ENCODE data around the gene STX4. TPM values are rescaled to one million over a fixed set of nuclear protein-coding genes. Genes with fewer than 3 reads are reported as not detected.

Gene STX4
- total RNA-seq, 1 donor from 2014 or later, result 86.1 TPM

DNA sequence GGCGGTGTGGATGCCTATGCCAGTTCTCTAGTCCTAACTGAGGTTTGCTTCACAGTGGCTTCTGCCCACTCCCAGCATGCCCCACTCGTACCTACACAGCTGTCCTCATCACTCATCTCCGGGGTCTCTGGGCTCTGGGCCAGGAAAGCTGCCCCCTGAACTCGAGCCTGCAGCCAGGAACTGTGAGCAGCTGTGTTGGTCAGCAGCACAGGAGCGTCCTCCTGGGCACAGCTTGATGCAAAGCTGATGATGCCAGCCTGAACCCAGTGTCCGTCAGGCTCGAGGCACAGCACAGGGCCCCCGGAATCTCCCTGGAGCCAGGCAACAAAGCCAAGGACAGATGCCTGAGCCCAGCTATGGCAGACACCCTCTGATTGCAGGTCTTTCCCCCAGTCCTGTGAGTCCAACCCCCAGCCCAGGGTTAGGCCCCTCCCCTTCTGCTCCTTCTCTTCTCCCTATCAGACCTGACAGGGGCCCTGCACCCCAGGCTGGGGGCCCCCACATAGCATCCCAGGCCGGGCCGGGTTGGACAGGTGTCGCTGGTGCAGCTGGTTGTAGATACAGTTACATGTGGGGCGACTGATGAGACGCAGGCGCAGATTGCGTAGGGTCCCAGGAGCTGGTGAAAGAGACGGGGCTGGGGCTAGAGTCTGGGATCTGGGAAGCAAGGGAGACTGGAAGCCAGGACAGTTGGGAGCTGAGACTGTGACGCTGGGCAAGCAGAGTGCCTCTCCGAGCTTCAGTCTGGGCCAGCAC lies 52.7 kb downstream of the STX4 start:
- Histone ChIP-seq H3K36me3 (peaks cover 66% of the 10 kb centered on the region), H3K27ac (no peak overlapping the region), H3K4me3 (no peak overlapping the region), H3K4me1 (no peaks in the 10 kb centered on the region), H3K27me3 (ENCODE audit: low read depth) (no peaks in the 10 kb centered on the region), H3K9me3 (no peaks in the 10 kb centered on the region)
- DNase-seq (no peak), ATAC-seq (no peak)
- intact Hi-C loops (cut with DNase I), result no loop called here
- TF ChIP-seq, protein P1, sequence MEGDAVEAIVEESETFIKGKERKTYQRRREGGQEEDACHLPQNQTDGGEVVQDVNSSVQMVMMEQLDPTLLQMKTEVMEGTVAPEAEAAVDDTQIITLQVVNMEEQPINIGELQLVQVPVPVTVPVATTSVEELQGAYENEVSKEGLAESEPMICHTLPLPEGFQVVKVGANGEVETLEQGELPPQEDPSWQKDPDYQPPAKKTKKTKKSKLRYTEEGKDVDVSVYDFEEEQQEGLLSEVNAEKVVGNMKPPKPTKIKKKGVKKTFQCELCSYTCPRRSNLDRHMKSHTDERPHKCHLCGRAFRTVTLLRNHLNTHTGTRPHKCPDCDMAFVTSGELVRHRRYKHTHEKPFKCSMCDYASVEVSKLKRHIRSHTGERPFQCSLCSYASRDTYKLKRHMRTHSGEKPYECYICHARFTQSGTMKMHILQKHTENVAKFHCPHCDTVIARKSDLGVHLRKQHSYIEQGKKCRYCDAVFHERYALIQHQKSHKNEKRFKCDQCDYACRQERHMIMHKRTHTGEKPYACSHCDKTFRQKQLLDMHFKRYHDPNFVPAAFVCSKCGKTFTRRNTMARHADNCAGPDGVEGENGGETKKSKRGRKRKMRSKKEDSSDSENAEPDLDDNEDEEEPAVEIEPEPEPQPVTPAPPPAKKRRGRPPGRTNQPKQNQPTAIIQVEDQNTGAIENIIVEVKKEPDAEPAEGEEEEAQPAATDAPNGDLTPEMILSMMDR (IDR thresholded peaks at IDR 0.05), result no peak

DNA sequence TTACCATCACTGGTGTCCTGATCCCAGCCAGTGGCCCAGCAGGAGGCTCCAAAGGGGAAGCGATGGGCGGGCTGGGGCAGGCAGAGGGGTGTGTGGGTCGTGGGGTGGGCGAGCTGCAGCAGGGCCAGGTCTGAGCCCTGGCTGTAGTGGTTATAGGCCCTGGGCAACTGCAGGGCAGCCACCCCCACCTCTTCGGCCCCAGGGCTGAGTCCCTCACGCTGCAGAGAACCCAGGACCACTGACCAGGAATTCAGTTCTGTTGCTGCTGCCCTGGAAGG lies 53.2 kb downstream of the STX4 start:
- Histone ChIP-seq H3K36me3 (peaks cover 66% of the 10 kb centered on the region), H3K4me1 (no peaks in the 10 kb centered on the region)
- ATAC-seq, result no peak

DNA sequence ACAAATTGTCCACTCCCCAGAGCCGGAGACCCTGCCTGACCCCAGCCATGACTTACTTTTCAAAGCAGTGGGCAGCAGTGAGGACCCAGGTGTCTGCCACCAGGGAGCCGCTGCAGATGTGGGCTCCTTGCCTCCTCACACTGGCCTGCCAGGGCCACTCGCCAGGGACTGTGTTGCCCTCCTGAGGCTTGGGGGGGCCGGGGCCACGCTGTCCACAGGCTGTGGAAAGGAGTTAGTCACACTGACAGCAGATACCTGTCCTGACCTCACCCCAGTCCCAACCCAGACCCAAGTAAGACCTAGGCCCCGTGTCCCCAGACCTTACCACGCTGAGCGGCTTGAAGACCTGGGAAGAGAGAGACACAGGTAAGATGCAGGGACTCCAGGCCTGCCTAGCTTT lies 54.1 kb downstream of the STX4 start:
- Histone ChIP-seq H3K4me1 (no peaks in the 10 kb centered on the region), H3K4me3 (no peak overlapping the region), H3K36me3 (peaks cover 66% of the 10 kb centered on the region), H3K27ac (no peak overlapping the region), H3K27me3 (ENCODE audit: low read depth) (no peaks in the 10 kb centered on the region), H3K9me3 (no peaks in the 10 kb centered on the region)
- TF ChIP-seq, protein P1 (IDR thresholded peaks at IDR 0.05), result no peak
- ATAC-seq (no peak), DNase-seq (no peak)
- intact Hi-C loops (cut with DNase I), result no loop called here

More for the DNA sequence above, 53.2 kb downstream of the STX4 start:
- no peak for DNase-seq
- H3K9me3 ChIP-seq, result no peaks in the 10 kb centered on the region
- H3K4me3 ChIP-seq, result no peak overlapping the region
- H3K27me3 ChIP-seq (ENCODE audit: low read depth), result no peaks in the 10 kb centered on the region
- TF ChIP-seq, protein P1 (IDR thresholded peaks at IDR 0.05), result no peak
- intact Hi-C loops (cut with DNase I), result no loop called here
- H3K27ac ChIP-seq, result no peak overlapping the region

DNA sequence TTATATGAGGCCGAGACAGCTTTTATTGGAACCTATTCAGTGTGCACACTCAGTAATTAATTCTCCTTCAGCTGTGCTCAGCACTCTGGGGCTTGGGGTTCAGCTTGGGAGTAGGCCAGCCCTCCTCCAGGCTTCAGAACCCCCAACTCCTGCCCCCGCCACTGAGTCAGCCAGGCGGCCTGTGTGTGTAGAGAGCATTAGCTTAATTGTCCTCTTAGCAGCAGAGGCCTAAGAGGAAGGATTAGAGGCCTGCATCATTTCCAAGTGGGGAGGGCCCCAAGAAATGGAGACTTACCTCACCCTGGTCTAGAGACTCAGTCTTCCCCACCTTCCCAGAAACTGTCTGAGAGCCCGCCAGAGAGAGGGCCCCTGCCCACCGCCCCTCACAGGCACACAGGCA lies 54.6 kb downstream of the STX4 start:
- intact Hi-C loops (cut with DNase I), result no loop called here
- Histone ChIP-seq H3K27me3 (ENCODE audit: low read depth) (no peaks in the 10 kb centered on the region), H3K4me3 (no peak overlapping the region), H3K4me1 (peaks cover under 1% of the 10 kb centered on the region), H3K36me3 (peaks cover 61% of the 10 kb centered on the region), H3K27ac (no peak overlapping the region), H3K9me3 (no peaks in the 10 kb centered on the region)
- DNase-seq, result no peak
- ATAC-seq, result no peak
- TF ChIP-seq, protein P1 (IDR thresholded peaks at IDR 0.05), result no peak

DNA sequence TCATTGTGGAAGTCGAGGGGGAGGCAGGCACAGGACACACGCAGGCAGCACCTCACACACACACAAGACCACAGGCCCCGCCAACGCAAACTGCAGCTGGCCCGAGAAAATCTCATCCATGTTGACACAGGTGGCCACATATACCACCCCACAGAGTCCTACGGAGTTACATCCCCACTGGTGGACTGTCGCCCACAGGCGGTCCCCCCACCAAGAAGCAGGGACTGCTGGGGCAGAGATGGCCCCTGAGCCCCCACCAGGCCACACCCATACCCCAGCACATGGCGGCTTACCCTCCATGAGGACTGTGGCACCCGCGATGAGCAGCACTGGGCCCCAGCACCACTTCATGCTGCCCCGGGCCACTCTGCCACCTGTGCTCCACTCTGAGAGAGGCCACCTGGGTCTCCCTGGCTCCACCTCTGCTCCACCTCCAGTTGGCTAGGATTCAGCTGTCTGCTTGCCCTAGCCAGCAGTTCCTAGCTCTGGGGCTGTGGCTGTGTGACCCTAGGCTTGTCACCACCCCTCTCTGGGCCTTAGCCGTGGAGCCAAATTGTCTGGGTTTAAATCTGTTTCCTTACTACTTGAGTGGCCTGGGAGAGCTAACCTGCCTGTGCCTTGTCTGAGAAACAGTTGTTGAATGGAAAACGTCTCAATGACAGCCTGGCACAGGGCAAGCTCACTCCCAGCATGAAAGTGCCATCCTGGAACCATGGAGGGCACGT lies 55.3 kb downstream of the STX4 start, which contains the start of gene PRSS53:
Gene PRSS53 (minus strand): TSS at position 485 of the 725 bp plus-strand sequence. CDS start 134 bp downstream, at position 351.
- intact Hi-C loops (cut with DNase I), result no loop called here
- Histone ChIP-seq H3K27me3 (ENCODE audit: low read depth) (no peaks in the 10 kb centered on the region), H3K4me3 (no peak within 1 kb of the TSS), H3K4me1 (peaks cover 7% of the 10 kb centered on the region), H3K36me3 (peaks cover 55% of the 10 kb centered on the region), H3K27ac (no peak within 1 kb of the TSS), H3K9me3 (no peaks in the 10 kb centered on the region)
- no peak for ATAC-seq
- TF ChIP-seq, protein P1 (IDR thresholded peaks at IDR 0.05), result no peak
- no peak for DNase-seq

All from lower lobe of right lung (tissue), 2 donors.